Transverse colon (tissue), 4 donors: ENCODE measurements around the gene GRB7. TPM values are rescaled to one million over a fixed set of nuclear protein-coding genes. Genes with fewer than 3 reads are reported as not detected.

ENCODE experiments used
- DNase-seq: peaks from one replicate; pipeline ENCODE4 v3.0.0-alpha.2; 2019
- H3K27ac ChIP-seq, 4 donors: fragments of 200-600 bp; sonication (generic); 2 replicates each; pipeline ENCODE4 v1.5.1; 2016 to 2018; ENCODE audit warnings: inconsistent platforms in 4 of 4
- H3K27me3 ChIP-seq: fragments of 200-600 bp; sonication (generic); 2 replicates; pipeline ENCODE4 v1.5.1; 2017; ENCODE audit warnings: inconsistent platforms
- H3K36me3 ChIP-seq, 4 donors: fragments of 200-600 bp; sonication (generic); 2 replicates each; pipeline ENCODE4 v1.5.1; 2017 to 2019; ENCODE audit warnings: inconsistent platforms in 4 of 4
- H3K4me1 ChIP-seq, 4 donors: fragments of 200-600 bp; sonication (generic); 2 replicates each; pipeline ENCODE4 v1.5.1; 2017 to 2020; ENCODE audit warnings: inconsistent platforms in 4 of 4
- H3K4me3 ChIP-seq, 4 donors: fragments of 200-600 bp; sonication (generic); 1 replicate in 1 of 4; 2 replicates in 3 of 4; pipeline versions ENCODE4 v1.5.1 to v1.6.1; 2017 to 2019; ENCODE audit warnings: inconsistent platforms in 4 of 4
- H3K9me3 ChIP-seq, 2 donors: fragments of 200-600 bp; sonication (generic); 2 replicates each; pipeline ENCODE4 v1.5.1; 2017 to 2019; ENCODE audit warnings: inconsistent platforms in 2 of 2
- CTCF ChIP-seq, 5 experiments: fragments of 200-600 bp in 3 of 5; fragments of 450-650 bp in 2 of 5; sonication (generic) in 3 of 5; IDR thresholded peaks; 1 replicate in 2 of 5; 2 replicates in 3 of 5; pipeline ENCODE4 v1.5.1; 2016 to 2017; ENCODE audit warnings: antibody characterized with exemption in 5 of 5, inconsistent platforms in 3 of 5, mild to moderate bottlenecking in 2 of 5, moderate library complexity in 1 of 5
- EP300 ChIP-seq: sonication (generic); formaldehyde crosslinking; IDR thresholded peaks from one replicate; pipeline ENCODE4 v1.6.1; 2017; ENCODE audit warnings: antibody characterized with exemption, low read depth
- POLR2A ChIP-seq: fragments of 450-650 bp; IDR thresholded peaks from one replicate; pipeline ENCODE4 v1.6.1; 2016; ENCODE audit warnings: antibody characterized with exemption, mild to moderate bottlenecking, moderate library complexity
- POLR2AphosphoS5 ChIP-seq, 3 donors: sonication (generic); formaldehyde crosslinking; IDR thresholded peaks; one replicate each; pipeline ENCODE4 v1.6.1; 2016; ENCODE audit warnings: antibody characterized with exemption in 3 of 3
- WGBS, 2 donors: methylation state at CpG; one replicate each; pipeline ENCODE4 v1.1.5; 2018; ENCODE audit warnings: low coverage in 1 of 2; 5-methylcytosine and 5-hydroxymethylcytosine counted together
- in situ Hi-C, 4 donors: fragments of 200-750 bp; cut with MboI; loops; one replicate each; pipeline versions ENCODE4 v1.15.0 to v1.15.1; 2017; ENCODE audit warnings: low sequenced_read_pairs in 3 of 4, low pct_ligation_motif_present in 1 of 4, low pct_unique_long_range_greater_than_20kb in 1 of 4
- intact Hi-C: fragments of 100-400 bp; cut with DNase I; formaldehyde crosslinking; loops from one replicate; pipeline ENCODE4 v1.15.1; 2023; ENCODE audit warnings: low total_unique reads
- total RNA-seq, 4 donors: library from RNA; depleted of rRNA; stranded (reverse); fragments of >200 nt; gene quantifications; one replicate each; pipeline ENCODE4 v1.1.0, GENCODE V29; 2016

The GRB7 gene
- total RNA-seq, 4 donors from 2014 or later: 25.9 to 44.5 (median 32.3) TPM

GRCh38 chr17:39736319-39737165 is 1.2 kb upstream of the GRB7 start:
- 49 to 61% methylated on average over 5 to 10 of the region's 10 CpGs for WGBS, 2 donors
- H3K4me1 ChIP-seq: peaks cover 5 to 55% (median 32%) of the 10 kb centered on the region in 4 donors

GRCh38 chr17:39737206-39737759 is 455 bp upstream of the GRB7 start:
- no peak for DNase-seq
- Histone ChIP-seq H3K27ac (peak overlapping the region; percentile 83 to 92 (median 90)), H3K36me3 (no peaks in the 10 kb centered on the region), H3K9me3 (no peaks in the 10 kb centered on the region), H3K27me3 (peaks cover 39% of the 10 kb centered on the region), H3K4me3 (peak overlapping the region in 3 of 4 donors; percentile 16 to 63 (median 50)), H3K4me1 (peaks cover 5 to 55% (median 32%) of the 10 kb centered on the region in 4 donors)
- TF ChIP-seq POLR2AphosphoS5 (IDR thresholded peaks at IDR 0.05): no peak
- no peak for TF ChIP-seq EP300
- no peak for TF ChIP-seq POLR2A
- TF ChIP-seq CTCF (IDR thresholded peaks at IDR 0.05): no peak
- intact Hi-C loops: no loop called here
- 41% methylated on average over 13 of the region's 13 CpGs; no CpG with 5 or more reads in 1 of the 2 donors for WGBS, 2 donors
- in situ Hi-C loops: loop anchor here in 1 of 4 donors (25.0 kb wide), 1 partner anchor 100 kb away; the partner anchor contains the start of genes PPP1R1B and STARD3

More at GRCh38 chr17:39736319-39737165, 1.2 kb upstream of the GRB7 start:
- peak overlapping the region; percentile 83 to 92 (median 90) for H3K27ac ChIP-seq
- no peaks in the 10 kb centered on the region for H3K36me3 ChIP-seq
- H3K4me3 ChIP-seq: peak overlapping the region in 2 of 4 donors; percentile 16 to 63
- in situ Hi-C loops: loop anchor here in 1 of 4 donors (25.0 kb wide), 1 partner anchor 99 kb away; the partner anchor contains the start of genes PPP1R1B and STARD3
- intact Hi-C loops: no loop called here
- no peak for DNase-seq
- no peaks in the 10 kb centered on the region for H3K9me3 ChIP-seq
- no peak for TF ChIP-seq POLR2AphosphoS5 (IDR thresholded peaks at IDR 0.05)
- no peak for TF ChIP-seq CTCF (IDR thresholded peaks at IDR 0.05)
- TF ChIP-seq EP300: no peak
- no peak for TF ChIP-seq POLR2A
- H3K27me3 ChIP-seq: peaks cover 39% of the 10 kb centered on the region

GRCh38 chr17:39738568-39738901 is 797 bp downstream of the GRB7 start:
- Histone ChIP-seq H3K27ac (peak overlapping the region; percentile 83 to 92 (median 90)), H3K36me3 (no peaks in the 10 kb centered on the region), H3K27me3 (peaks cover 39% of the 10 kb centered on the region), H3K4me3 (peak overlapping the region; percentile 21 to 63 (median 46)), H3K4me1 (peaks cover 5 to 55% (median 32%) of the 10 kb centered on the region in 4 donors), H3K9me3 (no peaks in the 10 kb centered on the region)
- in situ Hi-C loops (loop anchor here in 1 of 4 donors (25.0 kb wide), 1 partner anchor 101 kb away; the partner anchor contains the start of genes PPP1R1B and STARD3), intact Hi-C loops (no loop called here)
- DNase-seq: peak; percentile 76
- TF ChIP-seq POLR2AphosphoS5 (IDR thresholded peaks at IDR 0.05): peak in 2 of 3 donors; percentile 19 to 61
- TF ChIP-seq EP300: no peak
- TF ChIP-seq CTCF (IDR thresholded peaks at IDR 0.05): no peak
- TF ChIP-seq POLR2A: no peak
- 4% methylated on average over 13 of the region's 13 CpGs; no CpG with 5 or more reads in 1 of the 2 donors for WGBS, 2 donors
